ENCODE measurements around the gene SLC35F1. TPM values are rescaled to one million over a fixed set of nuclear protein-coding genes. Genes with fewer than 3 reads are reported as not detected.

SLC35F1 gene
- total RNA-seq, 1 donor from 2014 or later: not detected

- TF ChIP-seq CTCF (conservative IDR thresholded peaks at IDR 0.05; ENCODE audit: low read depth, low read length): no peak
- no peak overlapping the region for H3K4me3 ChIP-seq (ENCODE audit: low read depth, low read length)
- no peak for DNase-seq (ENCODE audit: low read depth)
These were observed 228.3 kb downstream of the SLC35F1 start for GRCh38 chr6:118135371-118135770.

- no peak for TF ChIP-seq CTCF (conservative IDR thresholded peaks at IDR 0.05; ENCODE audit: low read depth, low read length)
- H3K4me3 ChIP-seq (ENCODE audit: low read depth, low read length): no peak overlapping the region
These were observed 234.1 kb downstream of the SLC35F1 start for GRCh38 chr6:118141211-118141610.

DNA sequence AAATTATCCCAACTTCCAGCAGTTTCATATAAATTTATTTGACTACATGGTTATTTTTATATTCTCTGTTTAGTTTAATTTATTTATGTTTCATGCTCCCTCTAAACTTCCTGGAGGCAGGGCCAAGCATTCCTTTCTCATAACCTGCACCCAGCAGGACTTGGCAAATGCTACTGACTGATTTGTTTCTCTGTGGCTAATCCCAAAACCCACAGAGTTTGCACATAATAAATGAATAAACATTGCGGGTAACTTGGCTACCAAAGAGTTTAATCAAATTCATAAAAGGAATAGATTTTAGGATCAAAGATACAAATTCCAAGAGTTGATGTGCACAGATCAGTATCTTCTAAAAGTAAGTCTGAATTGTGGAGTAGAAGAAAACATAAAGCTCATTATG is 239.5 kb downstream of the SLC35F1 start:
- H3K4me3 ChIP-seq (ENCODE audit: low read depth, low read length): no peak overlapping the region
- TF ChIP-seq CTCF (conservative IDR thresholded peaks at IDR 0.05; ENCODE audit: low read depth, low read length): no peak

More at GRCh38 chr6:118141211-118141610, 234.1 kb downstream of the SLC35F1 start:
- DNase-seq (ENCODE audit: low read depth): no peak

GRCh38 chr6:118147511-118147910 is 240.4 kb downstream of the SLC35F1 start:
- TF ChIP-seq CTCF (conservative IDR thresholded peaks at IDR 0.05; ENCODE audit: low read depth, low read length): no peak
- H3K4me3 ChIP-seq (ENCODE audit: low read depth, low read length): no peak overlapping the region
- no peak for DNase-seq (ENCODE audit: low read depth)

More for the DNA sequence above, 239.5 kb downstream of the SLC35F1 start:
- DNase-seq (ENCODE audit: low read depth): no peak

DNA sequence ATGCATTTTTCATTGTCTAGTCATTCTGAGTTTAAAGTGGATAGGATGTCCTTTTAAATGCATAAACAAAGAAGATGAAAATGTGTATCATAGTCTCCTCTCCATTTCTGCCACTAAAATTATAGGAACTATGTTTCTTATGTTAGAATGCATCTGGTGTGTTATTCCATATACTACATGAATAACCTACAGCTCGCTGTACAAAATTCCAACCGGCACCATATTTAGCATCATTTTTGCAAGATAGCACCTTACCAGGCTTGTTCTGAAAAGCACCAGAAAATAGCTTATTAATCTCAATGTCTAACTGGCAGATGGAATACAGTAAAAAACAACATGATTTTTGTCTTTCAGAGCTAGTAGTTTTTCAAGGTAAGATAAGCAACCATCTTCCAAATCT is 241.5 kb downstream of the SLC35F1 start:
- H3K4me3 ChIP-seq (ENCODE audit: low read depth, low read length): no peak overlapping the region
- DNase-seq (ENCODE audit: low read depth): no peak
- no peak for TF ChIP-seq CTCF (conservative IDR thresholded peaks at IDR 0.05; ENCODE audit: low read depth, low read length)

DNA sequence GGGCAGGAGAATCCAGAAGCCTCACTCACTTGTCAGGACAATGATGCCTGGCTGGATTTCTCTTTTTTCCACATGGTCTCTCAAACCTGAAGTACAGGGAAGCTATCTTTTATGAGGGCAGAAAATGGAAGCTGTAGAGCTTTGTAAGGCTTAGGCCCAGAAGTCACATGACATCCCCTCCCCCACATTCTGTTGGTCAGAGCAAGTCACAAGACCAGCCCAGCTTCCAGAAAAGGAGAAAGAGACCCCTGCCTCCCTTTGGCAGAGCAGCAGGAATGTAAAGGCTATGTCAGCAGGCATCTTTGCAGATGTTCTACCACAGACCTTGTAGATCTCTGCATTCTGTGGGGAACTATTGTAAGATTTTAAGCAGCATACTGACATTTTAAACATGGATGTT is 245.5 kb downstream of the SLC35F1 start:
- TF ChIP-seq CTCF (conservative IDR thresholded peaks at IDR 0.05; ENCODE audit: low read depth, low read length): no peak
- DNase-seq (ENCODE audit: low read depth): no peak
- no peak overlapping the region for H3K4me3 ChIP-seq (ENCODE audit: low read depth, low read length)

- no peak for TF ChIP-seq CTCF (conservative IDR thresholded peaks at IDR 0.05; ENCODE audit: low read depth, low read length)
- DNase-seq (ENCODE audit: low read depth): no peak
- H3K4me3 ChIP-seq (ENCODE audit: low read depth, low read length): no peak overlapping the region
These were observed 254.3 kb downstream of the SLC35F1 start for GRCh38 chr6:118161343-118161742.

Measured in epithelial cell of proximal tubule (primary cell).